DOHH2 (cell line): Measurements from ENCODE around the gene FFAR1.

Experiments
- H3F3A ChIP-seq: fragments of 200-600 bp; sonication (generic), shearing (Covaris generic); 2 replicates; pipeline ENCODE4 v1.6.0; 2016; ENCODE audit warnings: antibody characterized with exemption, mild to moderate bottlenecking; ENCODE audit not compliant: control insufficient read depth, insufficient read depth
- H3K27ac ChIP-seq: fragments of 200-600 bp; sonication (generic); 2 replicates; pipeline ENCODE4 v1.5.1; 2014; ENCODE audit warnings: low read depth, mild to moderate bottlenecking, low read length, moderate library complexity
- H3K27me3 ChIP-seq: fragments of 200-600 bp; sonication (generic); 2 replicates; pipeline ENCODE4 v1.6.1; 2014; ENCODE audit warnings: mild to moderate bottlenecking, low read length, mixed read lengths; ENCODE audit not compliant: control insufficient read depth
- H3K36me3 ChIP-seq: fragments of 200-600 bp; sonication (generic); 2 replicates; pipeline ENCODE4 v1.6.1; 2014; ENCODE audit warnings: mild to moderate bottlenecking, low read length, moderate library complexity, mixed read lengths; ENCODE audit not compliant: control insufficient read depth
- H3K4me1 ChIP-seq: fragments of 200-600 bp; sonication (generic); 2 replicates; pipeline ENCODE4 v1.6.1; 2014; ENCODE audit warnings: mild to moderate bottlenecking, low read length, mixed read lengths; ENCODE audit not compliant: control insufficient read depth
- H3K4me2 ChIP-seq: fragments of 200-600 bp; sonication (generic); 2 replicates; pipeline ENCODE4 v1.6.0; 2014; ENCODE audit warnings: mild to moderate bottlenecking, low read length, moderate library complexity
- H3K4me3 ChIP-seq: fragments of 200-600 bp; sonication (generic); 2 replicates; pipeline ENCODE4 v1.5.1; 2014; ENCODE audit warnings: mild to moderate bottlenecking, low read length, mixed read lengths
- H3K79me2 ChIP-seq: fragments of 200-600 bp; sonication (generic); 2 replicates; pipeline ENCODE4 v1.6.1; 2014; ENCODE audit warnings: mild to moderate bottlenecking, low read length, mixed read lengths; ENCODE audit not compliant: control insufficient read depth
- H3K9me2 ChIP-seq: fragments of 200-600 bp; sonication (generic); replicated peaks from 2 replicates; pipeline ENCODE4 v1.6.1; 2014; ENCODE audit warnings: mild to moderate bottlenecking, low read length, mixed read lengths; ENCODE audit not compliant: control insufficient read depth
- H3K9me3 ChIP-seq: fragments of 200-600 bp; sonication (generic); 2 replicates; pipeline ENCODE4 v1.6.1; 2014; ENCODE audit warnings: antibody characterized with exemption, low read length, mixed read lengths; ENCODE audit not compliant: control insufficient read depth, insufficient read depth
- H4K20me1 ChIP-seq: fragments of 200-600 bp; sonication (generic); 2 replicates; pipeline ENCODE4 v1.6.0; 2014; ENCODE audit warnings: low read depth, mild to moderate bottlenecking, antibody characterized with exemption, low read length, moderate library complexity; ENCODE audit not compliant: control insufficient read depth, insufficient read depth
- EZH2phosphoT487 ChIP-seq: fragments of 200-600 bp; sonication (generic); IDR thresholded peaks from 2 replicates; pipeline ENCODE4 v1.6.1; 2017; ENCODE audit warnings: borderline replicate concordance, mild to moderate bottlenecking, antibody characterized with exemption, low read length, moderate library complexity, mixed read lengths
- TF ChIP-seq, protein P1 (sequence below): fragments of 200-600 bp; sonication (generic); IDR thresholded peaks from one replicate; pipeline ENCODE4 v1.5.1; 2014; ENCODE audit warnings: antibody characterized with exemption, mild to moderate bottlenecking, low read depth, low read length; ENCODE audit not compliant: poor library complexity, severe bottlenecking

FFAR1 gene

GRCh38 chr19:35302446-35302845 lies 45.3 kb upstream of the FFAR1 start:
- H3K27ac ChIP-seq, result no peak overlapping the region

DNA sequence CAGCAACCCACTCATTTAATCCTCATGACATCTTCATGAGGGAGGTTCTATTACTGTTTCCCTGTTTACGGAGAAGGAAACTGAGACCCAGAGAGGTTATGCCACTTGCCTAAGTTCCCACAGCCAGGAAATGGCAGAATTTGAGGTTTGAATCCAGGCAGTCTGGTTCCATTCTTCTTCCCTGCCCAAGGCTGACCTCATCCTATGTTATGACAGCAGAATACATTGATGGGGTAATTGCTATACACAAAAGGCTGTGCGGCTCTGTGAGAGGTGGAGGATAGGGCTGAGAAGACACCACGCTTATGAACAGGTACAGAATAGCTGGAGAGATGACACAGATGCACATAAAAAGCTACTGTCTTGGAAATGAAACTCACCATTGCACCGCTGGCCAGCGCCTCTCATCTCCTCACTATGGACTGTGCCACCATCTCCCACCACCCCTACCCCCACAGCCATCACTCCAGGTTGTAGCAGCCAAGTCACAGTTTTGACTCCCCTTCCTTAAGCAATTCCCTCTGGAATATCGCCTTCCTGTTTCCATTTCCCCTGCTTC lies 44.3 kb upstream of the FFAR1 start:
- H3K4me1 ChIP-seq, result peaks cover 54% of the 10 kb centered on the region
- TF ChIP-seq, protein P1, sequence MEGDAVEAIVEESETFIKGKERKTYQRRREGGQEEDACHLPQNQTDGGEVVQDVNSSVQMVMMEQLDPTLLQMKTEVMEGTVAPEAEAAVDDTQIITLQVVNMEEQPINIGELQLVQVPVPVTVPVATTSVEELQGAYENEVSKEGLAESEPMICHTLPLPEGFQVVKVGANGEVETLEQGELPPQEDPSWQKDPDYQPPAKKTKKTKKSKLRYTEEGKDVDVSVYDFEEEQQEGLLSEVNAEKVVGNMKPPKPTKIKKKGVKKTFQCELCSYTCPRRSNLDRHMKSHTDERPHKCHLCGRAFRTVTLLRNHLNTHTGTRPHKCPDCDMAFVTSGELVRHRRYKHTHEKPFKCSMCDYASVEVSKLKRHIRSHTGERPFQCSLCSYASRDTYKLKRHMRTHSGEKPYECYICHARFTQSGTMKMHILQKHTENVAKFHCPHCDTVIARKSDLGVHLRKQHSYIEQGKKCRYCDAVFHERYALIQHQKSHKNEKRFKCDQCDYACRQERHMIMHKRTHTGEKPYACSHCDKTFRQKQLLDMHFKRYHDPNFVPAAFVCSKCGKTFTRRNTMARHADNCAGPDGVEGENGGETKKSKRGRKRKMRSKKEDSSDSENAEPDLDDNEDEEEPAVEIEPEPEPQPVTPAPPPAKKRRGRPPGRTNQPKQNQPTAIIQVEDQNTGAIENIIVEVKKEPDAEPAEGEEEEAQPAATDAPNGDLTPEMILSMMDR, result no peak
- no peak for TF ChIP-seq EZH2phosphoT487

More at GRCh38 chr19:35302446-35302845, 45.3 kb upstream of the FFAR1 start:
- Histone ChIP-seq H3K4me2 (no peak overlapping the region), H3K36me3 (no peaks in the 10 kb centered on the region), H4K20me1 (no peaks in the 10 kb centered on the region), H3K4me1 (peaks cover 54% of the 10 kb centered on the region), H3K27me3 (no peaks in the 10 kb centered on the region), H3K9me3 (no peaks in the 10 kb centered on the region), H3K9me2 (no peaks in the 10 kb centered on the region), H3K79me2 (no peaks in the 10 kb centered on the region), H3F3A (peaks cover 8% of the 10 kb centered on the region), H3K4me3 (no peak overlapping the region)
- TF ChIP-seq, protein P1, result no peak
- no peak for TF ChIP-seq EZH2phosphoT487

GRCh38 chr19:35304036-35304435 lies 43.7 kb upstream of the FFAR1 start:
- Histone ChIP-seq H4K20me1 (no peaks in the 10 kb centered on the region), H3K27me3 (no peaks in the 10 kb centered on the region), H3K27ac (no peak overlapping the region), H3K36me3 (no peaks in the 10 kb centered on the region), H3K9me2 (no peaks in the 10 kb centered on the region), H3F3A (peaks cover 7% of the 10 kb centered on the region), H3K4me3 (no peak overlapping the region), H3K9me3 (no peaks in the 10 kb centered on the region), H3K79me2 (no peaks in the 10 kb centered on the region), H3K4me2 (no peak overlapping the region), H3K4me1 (peaks cover 54% of the 10 kb centered on the region)
- TF ChIP-seq, protein P1, result no peak
- no peak for TF ChIP-seq EZH2phosphoT487

More for the DNA sequence above, 44.3 kb upstream of the FFAR1 start:
- Histone ChIP-seq H3K4me2 (no peak overlapping the region), H3K9me3 (no peaks in the 10 kb centered on the region), H3K4me3 (no peak overlapping the region), H3K79me2 (no peaks in the 10 kb centered on the region), H3F3A (peaks cover 5% of the 10 kb centered on the region), H3K27ac (no peak overlapping the region), H3K36me3 (no peaks in the 10 kb centered on the region), H3K27me3 (no peaks in the 10 kb centered on the region), H4K20me1 (no peaks in the 10 kb centered on the region), H3K9me2 (no peaks in the 10 kb centered on the region)
